HCT116 (cell line): ENCODE data around the gene IPO11. TPM values are rescaled to one million over a fixed set of nuclear protein-coding genes. Genes with fewer than 3 reads are reported as not detected.

Experiments used
- ATAC-seq: fragments of 200-7000 bp; cut with Tn5 transposase; 2 replicates; pipeline ENCODE4 v1.9.1; 2020; ENCODE audit warnings: mild to moderate bottlenecking, moderate library complexity
- BruUV-seq: library from RNA; stranded (reverse); fragments of 400-500 nt; replicated peaks from 2 replicates; lab custom pipeline; 2021; lab: Mats Ljungman, UMichigan
- CTCF ChIA-PET: fragments of 300-600 bp; sonication (Branson Sonifier 250); formaldehyde crosslinking; loops from one replicate; lab custom pipeline; 2021; ENCODE audit warnings: antibody characterized with exemption; lab: Charles Lee
- POLR2A ChIA-PET: fragments of 300-600, 350-600 bp; sonication (Branson Sonifier 250); formaldehyde crosslinking; loops from one replicate; lab custom pipeline; 2021; ENCODE audit warnings: antibody characterized with exemption; lab: Charles Lee
- RAD21 ChIA-PET, 2 experiments: fragments of 300-600 bp; sonication (Branson Sonifier 250); formaldehyde crosslinking; loops; one replicate each; lab custom pipeline; 2023; ENCODE audit warnings: low total read pairs in 2 of 2; ENCODE audit not compliant: uncharacterized antibody in 2 of 2, unreplicated experiment in 2 of 2, low non-redundant PET in 1 of 2; lab: Charles Lee
- DNase-seq: peaks from one replicate; pipeline ENCODE4 v3.0.0-alpha.2; 2010; ENCODE audit warnings: low read depth, low spot score
- H2AFZ ChIP-seq: fragments of 200-600 bp; shearing (Covaris generic), sonication (generic); 2 replicates; pipeline ENCODE4 v1.6.1; 2017; ENCODE audit warnings: low read depth, mixed run types, mixed read lengths, antibody characterized with exemption, low read length; ENCODE audit not compliant: poor library complexity, severe bottlenecking
- H3K27ac ChIP-seq: 2 replicates; pipeline ENCODE4 v1.5.1; 2012; ENCODE audit warnings: low read depth, low read length
- H3K27me3 ChIP-seq: fragments of 200-600 bp; sonication (generic); 2 replicates; pipeline ENCODE4 v1.6.1; 2016; ENCODE audit warnings: mixed run types, low read length, mixed read lengths; ENCODE audit not compliant: insufficient read depth
- H3K36me3 ChIP-seq, 2 experiments: fragments of 200-500 bp in 1 of 2; fragments of 200-600 bp in 1 of 2; sonication (Bioruptor generic) in 1 of 2; sonication (generic) in 1 of 2; 2 replicates each; pipeline versions ENCODE4 v1.5.1 to v1.6.1; 2014 to 2016; ENCODE audit warnings: low read length in 2 of 2, inconsistent platforms in 1 of 2, mixed read lengths in 1 of 2, mixed run types in 1 of 2; ENCODE audit not compliant: insufficient read depth in 2 of 2, control insufficient read depth in 1 of 2
- H3K4me1 ChIP-seq, 2 experiments: fragments of 200-600 bp in 1 of 2; sonication (generic) in 1 of 2; 2 replicates each; pipeline versions ENCODE4 v1.5.1 to v1.6.1; 2012 to 2017; ENCODE audit warnings: low read length in 2 of 2, inconsistent platforms in 1 of 2, mild to moderate bottlenecking in 1 of 2, mixed read lengths in 1 of 2, mixed run types in 1 of 2, moderate library complexity in 1 of 2; ENCODE audit not compliant: insufficient read depth in 2 of 2, control insufficient read depth in 1 of 2
- H3K4me2 ChIP-seq: fragments of 200-600 bp; sonication (generic); 2 replicates; pipeline ENCODE4 v1.6.1; 2017; ENCODE audit warnings: mixed run types, low read length, mixed read lengths
- H3K4me3 ChIP-seq, 2 experiments: fragments of 200-600 bp in 1 of 2; sonication (generic) in 1 of 2; replicated peaks in 1 of 2; 2 replicates each; pipeline ENCODE4 v1.5.1; 2011 to 2016; ENCODE audit warnings: low read length in 2 of 2, control low read depth in 1 of 2, low read depth in 1 of 2, mild to moderate bottlenecking in 1 of 2, mixed read lengths in 1 of 2, mixed run types in 1 of 2
- H3K79me2 ChIP-seq: fragments of 200-600 bp; sonication (generic); 2 replicates; pipeline ENCODE4 v1.6.1; 2017; ENCODE audit warnings: mild to moderate bottlenecking, mixed run types, low read length, moderate library complexity, mixed read lengths; ENCODE audit not compliant: insufficient read depth
- H3K9ac ChIP-seq: fragments of 200-600 bp; sonication (generic); 2 replicates; pipeline ENCODE4 v1.6.1; 2016; ENCODE audit warnings: low read length, mixed read lengths
- H3K9me2 ChIP-seq: fragments of 200-600 bp; sonication (generic), shearing (Covaris generic); 2 replicates; pipeline ENCODE4 v1.6.1; 2017; ENCODE audit warnings: mixed run types, mild to moderate bottlenecking, moderate library complexity; ENCODE audit not compliant: insufficient read depth
- H3K9me3 ChIP-seq, 2 experiments: fragments of 200-500 bp in 1 of 2; fragments of 200-600 bp in 1 of 2; sonication (Bioruptor generic) in 1 of 2; sonication (generic) in 1 of 2; 2 replicates each; pipeline ENCODE4 v1.6.1; 2014 to 2017; ENCODE audit warnings: low read length in 2 of 2, mixed read lengths in 2 of 2, inconsistent platforms in 1 of 2, low read depth in 1 of 2, mild to moderate bottlenecking in 1 of 2, mixed run types in 1 of 2, moderate library complexity in 1 of 2; ENCODE audit not compliant: control insufficient read depth in 1 of 2, insufficient read depth in 1 of 2
- H4K20me1 ChIP-seq: fragments of 200-600 bp; sonication (generic), shearing (Covaris generic); 2 replicates; pipeline ENCODE4 v1.6.1; 2017; ENCODE audit warnings: mixed run types, mild to moderate bottlenecking, moderate library complexity; ENCODE audit not compliant: insufficient read depth
- ATF3 ChIP-seq: IDR thresholded peaks from 2 replicates; pipeline ENCODE4 v1.6.1; 2012
- CBX3 ChIP-seq: IDR thresholded peaks from 2 replicates; pipeline ENCODE4 v1.6.1; 2012; ENCODE audit warnings: low read depth
- CEBPB ChIP-seq: IDR thresholded peaks from 2 replicates; pipeline ENCODE4 v1.6.1; 2012; ENCODE audit warnings: low read depth
- CTCF ChIP-seq, 3 experiments: fragments of 200-600 bp in 1 of 3; sonication (generic) in 1 of 3; IDR thresholded peaks in 2 of 3; conservative IDR thresholded peaks in 1 of 3; 2 replicates each; pipeline ENCODE4 v1.5.1; 2012 to 2017; ENCODE audit warnings: low read depth in 2 of 3, low read length in 2 of 3, antibody characterized with exemption in 1 of 3, borderline replicate concordance in 1 of 3, control low read depth in 1 of 3, mild to moderate bottlenecking in 1 of 3, mixed read lengths in 1 of 3, mixed run types in 1 of 3, moderate library complexity in 1 of 3; ENCODE audit not compliant: insufficient read depth in 1 of 3
- EGR1 ChIP-seq: IDR thresholded peaks from 2 replicates; pipeline ENCODE4 v1.6.1; 2012; ENCODE audit warnings: low read depth
- ELF1 ChIP-seq: IDR thresholded peaks from 2 replicates; pipeline ENCODE4 v1.6.1; 2012; ENCODE audit warnings: low read depth, borderline replicate concordance
- EZH2 ChIP-seq: fragments of 200-600 bp; sonication (generic); IDR thresholded peaks from 2 replicates; pipeline ENCODE4 v1.6.1; 2017; ENCODE audit warnings: antibody characterized with exemption, mixed run types
- JUND ChIP-seq: IDR thresholded peaks from 2 replicates; pipeline ENCODE4 v1.6.1; 2012
- POLR2A ChIP-seq: IDR thresholded peaks from 2 replicates; pipeline ENCODE4 v1.7.0; 2011; ENCODE audit warnings: borderline replicate concordance; ENCODE audit not compliant: insufficient read depth, insufficient read length; ENCODE audit errors: extremely low read depth
- POLR2AphosphoS5 ChIP-seq: IDR thresholded peaks from 2 replicates; pipeline ENCODE4 v1.6.1; 2011; ENCODE audit warnings: mild to moderate bottlenecking, low read depth, low read length, moderate library complexity
- SIN3A ChIP-seq: IDR thresholded peaks from 2 replicates; pipeline ENCODE4 v1.6.1; 2012; ENCODE audit warnings: low read depth
- SP1 ChIP-seq: IDR thresholded peaks from 2 replicates; pipeline ENCODE4 v1.6.1; 2012; ENCODE audit warnings: low read depth
- SRF ChIP-seq: IDR thresholded peaks from 2 replicates; pipeline ENCODE4 v1.6.1; 2012; ENCODE audit warnings: low read depth
- TCF7L2 ChIP-seq: IDR thresholded peaks from 2 replicates; pipeline ENCODE4 v1.7.0; 2011; ENCODE audit warnings: borderline replicate concordance, inconsistent platforms; ENCODE audit not compliant: insufficient read depth, insufficient read length; ENCODE audit errors: extremely low read depth
- ZBTB33 ChIP-seq: IDR thresholded peaks from 2 replicates; pipeline ENCODE4 v1.6.1; 2011; ENCODE audit warnings: mild to moderate bottlenecking, low read length, moderate library complexity; ENCODE audit not compliant: insufficient replicate concordance; ENCODE audit errors: extremely low read depth
- ZFX ChIP-seq: fragments of 450-650 bp; IDR thresholded peaks from 2 replicates; pipeline ENCODE4 v1.6.1; 2017
- ZNF274 ChIP-seq: fragments of 200-500 bp; sonication (Bioruptor generic); IDR thresholded peaks from 2 replicates; pipeline ENCODE4 v1.6.1; 2014; ENCODE audit warnings: mild to moderate bottlenecking, low read depth, low read length, inconsistent platforms
- intact Hi-C: fragments of 100-400 bp; cut with micrococcal nuclease; formaldehyde crosslinking; loops from 2 replicates; pipeline ENCODE4 v1.10.0; 2022
- total RNA-seq: library from RNA; stranded (reverse); gene quantifications from one replicate; pipeline ENCODE4 v1.2.1, GENCODE V29; 2021; ENCODE audit not compliant: unreplicated experiment

IPO11 gene
- total RNA-seq, 1 experiment from 2014 or later, result 55.1 TPM

GRCh38 chr5:62547945-62548630, 135.5 kb downstream of the IPO11 start:
- no peaks in the 10 kb centered on the region for H3K27me3 ChIP-seq
- TF ChIP-seq POLR2AphosphoS5 (no peak), EZH2 (no peak), EGR1 (no peak), TCF7L2 (no peak), ZFX (no peak), SP1 (no peak), ATF3 (no peak), SRF (no peak), ELF1 (no peak), ZNF274 (no peak), SIN3A (no peak), CTCF (IDR thresholded peaks at IDR 0.05 in 2 of 3, conservative IDR thresholded peaks at IDR 0.05 in 1 of 3; ENCODE audit: borderline replicate concordance in 1 of 3, insufficient read depth in 1 of 3, low read depth in 2 of 3, low read length in 2 of 3) (no peak), POLR2A (no peak), CEBPB (no peak), CBX3 (no peak), ZBTB33 (no peak), JUND (no peak)
- H3K9me3 ChIP-seq, result no peaks in the 10 kb centered on the region
- no peaks in the 10 kb centered on the region for H3K36me3 ChIP-seq
- ChIA-PET POLR2A (no interaction called here), CTCF (interaction anchor here (0.7 kb wide), 1 partner anchor 103 kb away, joined by 3 read pairs; no protein-coding TSS in a partner anchor), RAD21 (no interaction called here)
- no peaks in the 10 kb centered on the region for H3K4me1 ChIP-seq
- no peaks in the 10 kb centered on the region for H4K20me1 ChIP-seq
- no peak overlapping the region for H3K9ac ChIP-seq
- intact Hi-C loops, result no loop called here
- ATAC-seq, result no peak
- H3K79me2 ChIP-seq, result no peaks in the 10 kb centered on the region
- no TSS peak for BruUV-seq
- no peaks in the 10 kb centered on the region for H3K9me2 ChIP-seq
- DNase-seq, result no peak
- H3K4me2 ChIP-seq, result no peak overlapping the region
- H3K4me3 ChIP-seq, result no peak overlapping the region
- no peak overlapping the region for H3K27ac ChIP-seq
- no peak overlapping the region for H2AFZ ChIP-seq
